Measurements from ENCODE around the gene CD300LB.
"Not testable (repeated sequence)": the region's sequence is repeated elsewhere in the genome, so short reads cannot be mapped to it uniquely, and the experiment has no call there.

The CD300LB gene

DNA sequence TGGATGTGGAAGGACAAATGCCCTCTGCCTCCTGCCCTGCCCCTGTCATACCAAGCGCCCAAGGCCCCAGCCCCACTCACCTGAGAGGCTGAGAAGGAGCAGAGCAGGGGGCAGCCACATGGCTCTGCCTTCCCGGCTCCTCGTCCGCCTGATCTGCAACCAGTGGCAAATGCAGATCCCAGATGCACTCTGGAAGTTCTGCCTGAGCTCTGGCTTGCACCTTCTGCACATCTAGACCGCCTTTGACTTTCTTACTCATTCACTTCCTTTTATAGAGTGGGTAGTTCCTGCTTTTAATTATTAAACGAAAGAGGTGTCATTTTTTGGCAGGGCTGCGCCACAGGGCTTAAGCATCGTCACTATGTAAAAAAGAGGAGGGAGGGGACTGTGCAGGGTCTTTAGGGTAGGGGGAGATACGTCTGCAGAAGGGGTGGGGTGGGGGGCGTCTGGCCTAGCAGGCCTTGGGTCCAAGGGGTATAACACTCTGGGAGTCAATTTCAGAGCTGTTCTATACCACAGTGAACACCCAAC is at the start of gene CD300LB:
Gene CD300LB (minus strand): TSS at position 245 of the 531 bp plus-strand sequence. CDS start 125 bp downstream, at position 120.
- no peak for DNase-seq

DNA sequence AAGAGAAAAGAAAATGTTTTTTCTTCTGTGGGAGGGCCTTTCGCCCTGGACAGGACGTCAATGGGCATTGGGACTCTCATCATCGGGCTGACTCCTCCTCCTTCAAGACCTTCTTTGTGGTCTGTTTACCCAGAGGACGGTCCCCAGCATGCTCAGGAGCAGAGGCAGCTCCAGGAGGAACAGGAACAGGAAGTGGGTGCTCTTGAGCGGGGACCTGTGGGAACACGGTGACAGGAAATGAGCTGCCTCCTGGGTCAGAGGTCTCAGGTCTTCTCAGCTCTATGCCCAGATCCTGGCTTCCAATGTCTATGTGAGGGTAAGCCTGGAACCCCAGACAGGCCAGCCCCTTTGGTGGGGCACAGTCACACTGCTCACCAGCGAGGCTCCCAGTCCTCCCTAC is 48.6 kb upstream of the CD300LB start:
- DNase-seq = no peak

DNA sequence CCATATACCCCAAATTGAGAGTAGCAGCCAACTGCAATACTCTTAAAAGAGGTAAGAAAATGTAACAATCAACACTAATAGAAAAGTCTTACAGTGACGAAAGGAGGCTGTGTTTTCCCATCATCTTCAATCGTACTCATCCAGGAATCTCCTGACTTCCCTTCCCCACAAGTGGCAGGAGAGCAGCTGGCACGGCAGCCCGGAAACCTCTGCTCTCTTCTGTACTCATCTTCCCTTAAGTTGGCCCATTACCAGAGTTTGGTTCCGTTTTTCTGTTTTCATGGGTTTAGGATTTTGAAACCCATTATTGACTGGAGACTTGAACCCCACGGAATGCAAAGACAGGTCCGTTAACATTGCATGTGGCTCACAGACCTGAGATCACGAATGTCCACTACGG is 47.7 kb upstream of the CD300LB start:
- DNase-seq = no peak

DNA sequence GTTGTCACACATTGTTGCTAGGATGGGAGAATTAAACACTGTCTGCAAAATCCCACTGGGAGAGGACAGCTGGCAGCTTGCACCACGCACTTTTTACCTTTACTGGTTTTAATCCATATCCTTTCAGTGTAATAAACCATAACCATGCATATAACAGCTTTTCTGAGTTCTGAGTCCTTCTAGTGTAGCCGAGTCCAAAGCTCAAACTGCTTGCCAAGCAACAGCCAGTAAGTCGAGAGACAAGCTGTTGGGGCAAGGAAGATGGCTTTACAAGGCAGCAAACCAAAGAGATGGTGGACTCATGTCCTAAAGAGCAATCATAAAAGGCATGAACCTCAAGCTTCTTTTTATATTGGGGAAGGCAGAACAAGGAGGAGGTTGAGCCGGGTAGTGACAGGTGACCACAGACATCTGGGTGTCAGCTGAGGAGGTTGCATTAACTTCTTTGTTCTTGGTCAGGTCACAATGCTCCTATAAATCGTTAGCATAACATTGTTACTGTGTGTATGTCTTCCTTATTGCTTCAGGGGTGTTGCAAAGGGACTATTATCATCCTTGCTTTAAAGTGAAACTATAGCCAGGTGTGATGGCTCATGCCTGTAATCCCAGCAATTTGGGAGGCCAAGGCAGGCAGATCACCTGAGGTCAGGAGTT is 43.3 kb upstream of the CD300LB start:
- no peak for DNase-seq

DNA sequence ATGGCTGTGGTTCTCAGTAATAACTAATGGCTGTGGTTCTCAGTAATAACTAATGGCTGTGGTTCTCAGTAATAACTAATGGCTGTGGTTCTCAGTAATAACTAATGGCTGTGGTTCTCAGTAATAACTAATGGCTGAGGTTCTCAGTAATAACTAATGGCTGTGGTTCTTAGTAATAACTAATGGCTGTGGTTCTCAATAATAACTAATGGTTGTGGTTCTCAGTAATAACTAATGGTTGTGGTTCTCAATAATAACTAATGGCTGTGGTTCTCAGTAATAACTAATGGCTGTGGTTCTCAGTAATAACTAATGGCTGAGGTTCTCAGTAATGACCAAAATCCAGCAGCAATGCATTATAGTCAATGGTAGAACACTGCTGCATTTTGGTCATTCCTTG is 42.4 kb upstream of the CD300LB start:
- not testable (repeated sequence) for DNase-seq

DNA sequence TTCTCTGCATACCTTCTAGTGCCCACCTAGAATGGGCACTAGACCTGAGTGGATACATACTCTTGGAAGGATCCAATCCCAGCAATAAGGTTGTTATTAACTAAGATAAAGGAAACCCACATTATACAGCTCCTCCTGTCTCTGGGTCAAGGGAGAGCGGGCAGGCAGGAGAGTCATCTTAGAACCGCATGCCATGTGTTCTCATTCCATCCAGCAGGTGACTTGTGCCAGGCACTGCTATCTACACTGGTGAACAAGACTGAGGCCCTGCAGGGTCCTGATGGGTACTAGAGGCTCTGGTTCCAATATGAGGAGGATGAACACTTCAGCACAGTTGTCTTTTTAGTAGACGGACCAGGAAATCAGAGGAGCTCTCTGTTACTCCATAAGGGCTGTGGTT is 41.9 kb upstream of the CD300LB start:
- no peak for DNase-seq

DNA sequence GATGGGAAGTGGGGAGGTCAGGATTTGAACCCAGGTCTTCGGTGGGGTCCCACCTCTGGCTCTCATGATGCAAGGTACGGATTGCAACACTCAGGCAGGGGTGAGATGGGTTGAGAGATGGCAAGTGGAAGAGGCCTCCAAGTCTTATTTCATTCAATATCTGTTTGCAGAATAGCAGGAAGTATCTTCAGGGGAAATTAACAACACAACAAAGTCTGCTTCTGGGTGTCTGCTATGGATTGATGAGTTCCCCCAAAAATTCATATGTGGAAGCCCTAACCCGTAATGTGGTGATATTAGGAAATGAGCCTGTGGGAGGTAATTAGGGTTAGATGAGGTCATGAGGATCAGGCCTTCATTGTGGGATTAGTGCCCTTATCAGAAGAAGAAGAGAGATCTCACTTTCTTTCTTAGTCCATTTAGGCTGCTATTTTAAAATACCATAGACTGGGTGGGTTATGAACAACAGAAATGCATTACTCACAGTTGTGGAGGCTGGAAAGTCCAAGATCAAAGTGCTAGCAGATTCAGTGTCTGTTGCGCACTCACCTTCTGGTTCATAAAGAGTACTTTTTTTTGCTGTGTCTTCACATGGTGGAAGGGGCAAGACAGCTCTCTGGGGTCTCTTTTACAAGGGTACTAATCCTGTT is 40.5 kb upstream of the CD300LB start:
- no peak for DNase-seq

DNA sequence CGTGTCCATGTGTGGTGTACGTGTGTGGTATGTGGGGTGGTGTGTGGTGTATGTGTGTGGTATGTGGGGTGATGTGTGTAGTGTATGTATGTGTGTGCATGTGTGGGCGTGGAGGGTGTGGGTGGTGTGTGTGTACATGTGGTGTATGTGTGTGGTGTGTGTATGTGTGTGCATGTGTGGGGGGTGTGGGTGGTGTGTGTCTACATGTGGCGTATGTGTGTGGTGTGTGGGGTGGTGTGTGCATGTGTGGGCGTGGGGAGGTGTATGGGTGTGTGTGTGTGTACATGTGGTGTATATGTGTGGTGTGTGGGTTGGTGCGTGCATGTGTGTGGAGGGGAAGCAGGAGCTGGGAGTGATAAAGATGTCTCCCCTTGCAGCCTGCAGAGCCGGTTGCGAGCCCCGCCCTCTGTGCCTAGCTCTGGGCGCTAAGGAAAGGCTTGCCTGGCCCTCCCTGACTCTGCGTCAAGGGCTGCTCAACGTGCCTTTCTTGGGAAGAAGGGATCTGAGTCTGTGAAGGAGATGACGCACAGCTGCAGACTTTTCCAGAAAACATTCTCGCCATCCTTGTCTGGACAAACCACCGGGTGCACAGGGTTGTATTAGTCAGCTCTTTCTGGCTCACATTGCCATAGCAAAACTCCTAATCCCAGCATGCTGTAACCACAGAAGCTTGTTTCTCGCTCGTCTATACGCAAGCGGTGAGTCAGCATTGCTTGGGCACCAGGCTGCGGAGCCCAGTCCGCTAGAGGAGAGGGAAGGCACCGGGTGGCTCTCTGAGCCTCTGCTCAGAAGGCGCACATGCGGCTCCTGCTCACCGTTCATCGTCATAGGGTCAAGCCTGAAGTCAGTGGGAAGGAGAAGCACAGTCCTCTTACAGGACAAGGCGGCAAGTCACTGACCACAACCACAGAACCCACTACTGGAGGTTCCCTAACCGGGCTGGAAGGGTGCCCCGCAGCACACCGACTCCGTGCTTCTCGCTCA is 38.0 kb upstream of the CD300LB start:
- DNase-seq = peak; percentile 14

DNA sequence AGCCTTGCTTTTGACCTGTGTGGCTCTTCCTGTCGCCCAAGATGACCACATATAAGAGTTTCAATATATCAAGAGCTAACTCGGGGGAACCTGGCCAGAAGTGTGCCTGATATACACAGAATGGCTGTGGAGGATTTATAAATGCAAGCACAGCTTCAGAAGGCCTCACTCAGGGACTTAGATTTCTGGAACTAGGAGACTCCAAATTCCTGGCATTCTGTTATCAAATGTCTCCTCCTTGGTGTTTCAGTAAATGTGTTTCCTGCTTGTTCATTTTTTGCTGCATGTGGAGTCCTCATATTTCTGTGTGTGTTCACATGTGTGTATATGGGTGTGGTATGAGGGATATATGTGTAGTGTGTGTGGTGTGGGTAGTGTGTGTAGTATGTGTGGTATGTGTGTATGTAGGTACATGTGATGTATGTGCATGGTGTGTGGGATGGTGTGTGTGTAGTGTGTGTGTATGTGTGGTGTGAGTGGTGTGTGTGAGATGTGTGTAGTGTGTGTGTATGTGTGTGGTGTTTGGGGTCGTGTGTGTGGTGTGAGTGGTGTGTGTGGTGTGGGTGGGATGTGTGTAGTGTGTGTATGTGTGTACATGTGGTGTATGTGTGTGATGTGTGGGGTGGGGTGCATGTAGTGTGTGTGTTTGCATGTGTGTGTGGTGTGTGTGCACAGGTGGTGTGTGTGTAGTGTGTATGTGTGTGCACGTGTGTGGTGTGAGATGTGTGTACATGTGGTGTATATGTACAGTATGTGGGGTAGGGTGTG is 37.0 kb upstream of the CD300LB start:
- DNase-seq = no peak

DNA sequence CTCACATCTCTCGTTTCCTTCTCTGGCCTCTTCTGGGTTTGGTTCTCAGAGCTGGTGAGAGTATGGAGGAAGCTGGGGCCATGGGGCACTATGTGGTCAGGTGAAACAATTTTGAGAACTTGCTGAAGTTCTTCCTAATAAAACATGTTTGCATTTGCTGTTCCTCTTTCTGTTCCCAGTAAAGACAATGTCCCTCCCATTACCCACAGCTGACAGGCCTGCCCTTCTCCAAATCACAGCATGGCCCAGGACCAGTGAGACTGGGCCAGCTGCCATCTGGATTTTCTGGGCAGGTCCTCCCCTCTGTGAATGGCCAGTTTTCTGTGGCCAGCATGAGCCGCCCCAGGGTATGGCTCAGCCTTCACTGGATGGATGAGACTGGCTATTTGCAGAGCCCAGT is 36.1 kb upstream of the CD300LB start, which contains the start of gene CD300H:
Gene CD300H (minus strand): TSS at position 113 of the 400 bp plus-strand sequence.
- no peak for DNase-seq

DNA sequence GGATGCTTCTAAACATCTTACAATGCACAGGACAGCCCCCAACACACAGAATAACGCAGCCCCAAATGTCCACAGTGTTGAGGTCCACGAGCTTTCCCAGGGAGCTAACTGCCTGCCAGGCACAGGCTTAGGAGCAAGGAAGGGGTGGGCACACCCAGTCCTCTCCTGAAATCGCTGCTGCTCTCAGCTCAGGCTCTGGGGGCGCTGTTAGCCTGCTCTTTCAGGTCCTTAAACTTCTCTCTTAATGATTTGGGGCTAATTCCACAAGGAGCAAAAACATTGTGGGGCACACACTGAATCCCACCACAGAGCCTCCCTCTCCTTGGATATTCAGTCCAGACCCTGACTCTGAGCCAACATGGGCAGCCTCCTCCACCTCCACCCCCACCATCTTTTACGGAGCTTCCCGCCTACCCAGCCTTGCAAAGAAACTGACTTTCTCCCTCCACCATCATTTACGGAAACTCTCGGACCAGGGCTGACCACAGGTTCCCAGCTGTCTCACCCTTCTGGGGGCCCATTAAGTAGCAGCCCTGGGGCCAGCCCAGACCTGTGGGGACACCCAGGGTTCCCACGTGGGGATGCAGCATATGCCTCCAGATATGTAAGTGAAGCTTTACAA is 35.0 kb upstream of the CD300LB start:
- peak; percentile 17 for DNase-seq

DNA sequence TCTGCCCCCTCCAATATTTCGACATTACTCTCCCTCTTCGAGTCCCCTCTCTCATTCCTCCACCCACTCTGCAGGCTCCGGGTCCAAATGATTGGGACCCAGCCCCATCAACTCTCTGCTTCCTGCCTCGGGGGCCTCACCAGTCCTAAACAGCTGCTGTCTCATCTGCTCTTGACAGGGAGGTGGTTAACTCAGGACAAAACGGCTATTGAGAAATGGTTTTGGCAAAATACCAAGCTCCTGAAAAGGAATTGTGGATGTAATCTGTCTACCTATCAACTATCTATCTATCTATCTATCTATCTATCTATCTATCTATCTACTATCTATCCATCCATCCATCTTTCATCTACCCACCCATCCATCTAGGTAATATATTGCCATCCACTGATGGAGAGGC is 33.9 kb upstream of the CD300LB start:
- no peak for DNase-seq

DNA sequence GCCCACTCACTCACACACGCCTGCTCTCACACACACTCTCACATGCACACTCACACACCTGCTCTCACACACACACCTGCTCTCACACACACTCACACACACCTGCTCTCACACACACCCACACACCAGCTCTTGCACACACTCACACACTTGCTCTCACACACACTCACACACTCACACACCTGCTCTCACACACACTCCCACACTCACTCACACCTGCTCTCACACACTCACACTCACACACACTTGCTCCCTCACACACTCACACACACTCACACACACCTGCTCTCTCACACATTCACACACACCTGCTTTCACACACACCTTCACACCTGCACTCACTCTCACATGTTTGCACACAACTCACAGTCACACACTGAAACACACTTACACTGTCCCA is 32.1 kb upstream of the CD300LB start:
- no peak for DNase-seq

DNA sequence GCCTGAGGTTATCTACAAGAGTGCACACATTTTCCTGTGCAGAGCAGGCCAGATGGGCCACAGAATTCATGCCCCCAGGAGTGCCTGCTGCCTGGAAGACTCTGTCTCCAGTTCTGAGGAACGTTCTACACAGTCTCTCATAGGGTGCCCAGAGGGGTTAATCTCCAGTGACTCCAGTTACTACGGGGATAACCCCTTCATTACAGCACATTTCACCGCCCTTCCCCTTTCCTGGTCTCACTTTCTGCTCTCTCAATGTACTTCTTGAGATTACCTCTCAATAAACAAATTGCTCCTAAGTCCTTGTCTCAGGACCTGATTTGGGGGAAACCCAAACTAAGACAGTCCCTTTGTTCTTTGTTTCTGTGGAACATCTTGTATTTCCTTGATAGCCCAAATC is 30.3 kb upstream of the CD300LB start:
- no peak for DNase-seq

DNA sequence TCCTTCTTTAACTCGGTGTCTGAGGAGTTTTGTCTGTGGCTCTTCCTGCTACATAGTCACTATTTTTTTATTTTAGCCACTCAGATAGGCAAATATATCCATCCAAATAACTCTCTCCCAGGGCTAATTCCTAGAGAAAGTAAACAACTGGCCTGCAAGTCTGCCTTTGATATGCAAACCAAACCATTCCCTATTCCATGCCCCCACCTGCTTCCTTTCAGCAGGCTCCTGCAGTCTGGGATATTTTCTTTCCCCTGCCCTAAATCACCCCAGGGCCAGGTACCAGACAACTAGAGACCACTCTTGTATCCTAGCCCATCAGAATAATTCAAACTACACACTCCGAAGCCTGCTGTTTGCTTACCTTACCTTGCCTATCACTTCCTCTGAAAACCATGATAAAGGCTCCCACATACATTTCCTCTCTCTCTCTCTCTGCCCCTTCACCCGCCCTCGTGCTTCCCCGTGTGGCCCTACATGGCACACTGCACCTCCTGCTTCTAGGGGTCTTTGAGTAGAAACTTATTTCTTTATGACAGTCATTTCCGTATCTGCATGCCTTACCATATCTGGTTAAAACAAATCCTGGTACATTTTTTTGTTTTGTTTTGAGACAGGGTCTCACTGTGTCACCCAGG is 27.7 kb upstream of the CD300LB start:
- DNase-seq = no peak

DNA sequence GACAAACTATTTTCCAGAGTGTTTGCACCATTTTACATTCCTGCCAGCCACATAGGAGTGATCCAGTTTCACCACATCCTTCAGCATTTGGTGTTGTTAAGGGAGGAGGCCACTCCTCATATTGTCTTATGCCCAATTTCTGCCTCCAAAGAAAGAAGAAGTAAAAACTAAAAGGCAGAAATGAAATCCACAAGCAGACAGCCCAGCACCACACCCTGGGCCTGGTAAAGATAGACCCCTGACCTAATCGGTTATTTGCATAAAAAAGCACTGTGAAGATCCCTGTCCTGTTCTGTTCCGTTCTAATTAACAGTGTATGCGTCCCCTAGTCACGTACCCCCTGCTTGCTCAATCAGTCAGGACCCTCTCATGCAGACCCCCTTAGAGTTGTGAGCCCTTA is 27.1 kb upstream of the CD300LB start:
- DNase-seq = not testable (repeated sequence)

DNA sequence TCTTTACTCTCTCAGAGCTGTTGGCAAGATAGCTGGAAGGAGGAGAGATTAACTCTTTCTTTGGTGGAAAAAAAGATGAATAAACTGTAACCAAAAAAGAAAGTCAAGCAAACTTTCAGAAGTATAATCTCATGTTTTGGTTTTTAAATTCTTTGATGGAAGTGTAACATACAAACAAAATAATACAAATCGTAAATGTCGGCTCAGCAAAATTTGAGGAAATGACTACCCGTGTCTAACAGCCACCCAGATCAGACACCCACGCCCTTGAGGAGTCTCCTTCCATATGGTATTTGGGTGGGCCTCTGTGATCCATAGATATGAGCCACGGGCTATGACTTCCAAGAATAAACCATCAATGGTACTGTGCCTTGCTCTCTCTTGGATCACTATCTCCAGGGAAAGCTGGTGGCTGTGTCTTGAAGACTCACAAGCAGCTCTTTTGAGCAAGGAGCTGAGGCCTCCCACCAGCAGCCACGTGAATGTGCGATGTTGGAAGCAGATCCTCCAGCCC is 24.2 kb upstream of the CD300LB start:
- no peak for DNase-seq

DNA sequence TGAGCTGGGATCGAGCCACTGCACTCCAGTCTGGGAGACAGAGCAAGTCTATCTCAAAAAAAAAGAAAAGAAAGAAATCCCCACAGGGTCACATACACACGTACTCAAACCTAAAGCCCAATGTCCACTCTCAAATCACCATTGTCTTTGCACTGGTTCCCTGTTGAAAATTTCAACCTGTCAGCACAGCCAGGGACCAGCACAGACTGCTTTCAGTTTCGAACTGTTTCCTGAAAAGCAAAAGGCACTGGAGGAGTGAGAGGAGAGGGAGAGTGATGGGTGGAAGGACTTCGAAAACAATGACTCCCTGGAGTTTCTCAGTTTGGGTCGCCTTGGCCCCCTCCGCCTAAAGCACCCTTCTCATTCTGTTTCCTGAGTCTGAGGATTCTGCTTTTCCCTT is 23.6 kb upstream of the CD300LB start:
- DNase-seq = no peak

DNA sequence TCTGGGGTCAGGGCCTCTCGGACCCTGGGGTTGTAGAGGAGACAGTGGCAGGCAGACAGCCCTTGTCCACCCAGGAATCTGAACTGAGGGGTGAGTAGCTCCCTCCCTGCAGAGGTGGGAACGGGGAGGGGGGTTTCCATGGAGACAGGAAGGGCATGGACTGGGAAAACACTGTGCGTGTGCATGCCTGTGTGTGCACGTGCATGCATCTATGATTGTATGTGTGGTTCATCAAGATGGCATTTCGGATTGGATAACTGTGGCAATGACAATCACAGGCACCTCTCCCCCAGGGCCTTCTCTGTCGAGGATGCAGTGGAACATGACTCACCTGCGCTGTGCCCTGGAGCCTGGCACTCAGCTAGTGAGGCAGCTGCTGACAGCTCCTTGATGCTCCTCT is 20.8 kb upstream of the CD300LB start:
- DNase-seq = no peak

DNA sequence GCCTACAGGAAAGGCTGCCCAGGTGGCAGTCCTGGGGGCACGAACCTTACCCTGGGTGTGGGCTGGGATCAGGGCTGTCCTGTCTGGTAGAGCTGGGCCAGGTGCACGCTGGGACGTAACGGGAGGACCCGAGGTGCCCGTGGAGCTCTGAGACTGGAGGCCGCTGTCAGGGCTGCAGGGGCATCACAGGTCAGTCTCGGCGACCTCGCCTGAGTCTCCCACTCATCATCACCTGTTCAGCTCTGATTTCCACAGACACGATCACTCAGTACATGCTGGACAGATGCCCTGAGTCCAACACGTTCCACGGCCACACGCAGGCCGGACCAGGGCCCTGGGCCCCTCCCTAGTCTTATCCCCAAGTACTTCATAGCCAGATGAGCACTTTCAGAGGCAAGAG is 19.3 kb upstream of the CD300LB start:
- no peak for DNase-seq

DNA sequence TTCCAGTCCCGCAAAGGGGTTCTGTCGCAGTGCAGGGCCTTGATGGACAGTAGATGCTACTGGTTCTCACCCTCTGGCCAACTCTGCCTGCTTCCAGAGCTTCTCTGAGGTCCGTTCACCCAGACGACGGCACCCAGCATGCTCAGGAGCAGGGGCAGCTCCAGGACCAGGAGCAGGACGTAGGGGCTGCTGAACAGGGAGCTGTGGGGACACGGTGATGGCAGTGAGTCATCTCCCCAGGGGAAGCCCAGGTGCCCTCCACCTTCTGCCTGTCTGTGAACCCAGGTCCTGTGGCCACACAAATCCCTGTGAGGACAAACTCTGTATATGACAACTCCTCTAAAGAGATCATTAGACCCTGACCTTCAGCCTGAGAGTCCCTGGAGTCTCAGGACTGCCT is 18.1 kb upstream of the CD300LB start:
- no peak for DNase-seq

Data from CD4-positive, alpha-beta T cell treated with Interleukin-21 for 1 hour (primary cell).